Activated naive CD4-positive, alpha-beta T cell treated with Interleukin-2 at 50 U/mL for 16 hours (primary cell): ENCODE measurements around the gene GRPEL1.

Experiments
- DNase-seq: peaks from one replicate; pipeline ENCODE4 v3.0.0-alpha.2; 2020

The GRPEL1 gene

GRCh38 chr4:7062816-7063215 lies 5.0 kb downstream of the GRPEL1 start:
- no peak for DNase-seq

DNA sequence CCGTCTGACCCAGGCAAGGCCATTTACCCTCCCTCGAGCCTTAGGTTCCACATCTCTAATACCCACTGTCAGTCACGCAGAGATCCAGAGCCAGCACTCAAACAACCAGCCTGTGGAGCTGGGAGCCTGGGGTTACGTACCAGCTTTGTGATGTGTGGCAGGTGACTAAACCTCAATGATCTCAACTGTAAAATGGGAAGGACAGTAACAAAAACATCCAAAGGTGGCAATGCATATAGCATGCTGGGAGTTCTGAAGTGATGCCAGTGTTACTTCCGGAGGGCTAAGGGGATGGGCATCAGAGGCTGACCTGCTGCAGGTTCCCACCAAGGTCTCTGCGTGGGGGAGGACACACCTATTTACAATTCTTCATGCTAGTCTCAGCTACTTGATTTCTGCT lies 6.0 kb downstream of the GRPEL1 start:
- no peak for DNase-seq

- DNase-seq, result no peak
Observed at GRCh38 chr4:7060346-7061150, 7.3 kb downstream of the GRPEL1 start.

DNA sequence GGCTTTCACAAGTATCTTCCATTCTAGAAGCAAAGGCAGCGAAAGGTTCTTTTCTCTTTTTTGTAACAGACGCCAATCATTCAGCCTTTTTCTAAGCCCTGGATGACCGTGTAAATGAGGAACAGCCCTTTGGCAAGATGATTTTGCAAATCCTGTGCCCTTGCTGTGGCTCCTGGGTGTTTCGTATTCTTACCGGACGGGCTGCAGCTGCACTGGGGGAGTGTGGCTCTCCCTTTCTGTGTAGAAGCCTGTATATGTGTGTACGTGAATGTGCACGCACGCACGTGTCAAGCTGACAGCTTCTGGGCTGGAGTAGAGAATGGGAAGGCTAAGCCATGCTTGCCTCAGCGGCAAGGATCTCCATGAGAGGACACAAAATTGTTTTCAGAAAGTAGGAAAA lies 8.2 kb downstream of the GRPEL1 start:
- no peak for DNase-seq

- no peak for DNase-seq
Observed at GRCh38 chr4:7058792-7059191, 9.1 kb downstream of the GRPEL1 start.

DNA sequence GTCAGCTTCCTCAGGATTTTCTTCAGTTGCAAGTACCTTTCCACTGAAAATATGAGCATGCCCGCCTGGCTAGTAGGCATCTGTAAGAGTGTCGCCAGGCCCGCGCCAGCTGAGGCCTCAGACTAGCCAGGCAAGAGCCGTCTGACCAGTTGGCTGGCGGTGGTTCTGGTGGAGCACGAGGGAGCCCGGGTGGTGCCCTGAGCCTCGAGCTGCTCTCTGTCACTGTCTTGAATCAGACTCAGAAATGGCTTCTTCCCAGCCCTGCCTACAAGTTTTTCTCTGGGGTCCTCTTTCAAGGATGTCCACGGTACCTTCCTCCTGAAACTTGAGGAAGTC lies 11.9 kb downstream of the GRPEL1 start:
- DNase-seq, result no peak

GRCh38 chr4:7055111-7055989 lies 12.5 kb downstream of the GRPEL1 start:
- no peak for DNase-seq

- no peak for DNase-seq
Observed at GRCh38 chr4:7054106-7054880, 13.6 kb downstream of the GRPEL1 start.

DNA sequence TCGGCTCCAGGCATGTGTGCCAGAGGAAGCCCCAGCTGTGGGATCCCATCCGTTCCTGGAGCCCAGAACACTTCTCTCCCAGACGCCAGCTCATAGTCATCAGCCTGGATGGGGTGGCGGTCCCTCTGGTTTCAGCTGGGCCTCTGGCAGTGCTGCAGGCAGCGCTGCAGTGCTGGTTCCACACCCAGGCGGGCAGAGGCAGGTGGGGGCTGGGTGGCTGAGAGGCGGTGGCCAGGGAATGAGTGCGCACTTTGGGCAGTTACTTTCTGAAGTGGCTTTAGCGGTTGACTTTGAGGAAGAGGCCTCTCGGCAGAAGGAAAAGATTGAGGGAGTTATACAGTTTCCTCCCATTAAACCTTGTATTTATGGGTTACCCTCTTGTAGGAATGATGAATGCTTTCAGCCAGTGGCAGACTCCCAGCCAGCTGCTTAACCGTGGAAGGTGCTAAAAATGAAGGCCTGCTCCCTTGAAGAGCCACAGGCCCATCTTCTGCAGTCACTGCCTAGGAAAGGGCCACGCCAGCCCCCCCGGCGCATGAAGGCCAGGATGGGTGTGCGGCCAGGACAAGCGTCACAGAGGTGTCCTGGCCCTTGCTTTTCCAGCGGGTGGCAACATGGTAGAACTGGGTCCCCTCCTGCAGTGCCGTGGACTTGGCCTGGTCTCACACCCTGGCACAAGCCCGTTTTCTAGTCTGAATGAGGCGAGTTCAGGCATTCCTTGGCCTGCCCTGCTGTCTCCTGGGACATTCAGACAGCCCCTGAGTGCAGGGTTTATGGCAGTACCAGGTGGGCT lies 14.7 kb downstream of the GRPEL1 start:
- no peak for DNase-seq

DNA sequence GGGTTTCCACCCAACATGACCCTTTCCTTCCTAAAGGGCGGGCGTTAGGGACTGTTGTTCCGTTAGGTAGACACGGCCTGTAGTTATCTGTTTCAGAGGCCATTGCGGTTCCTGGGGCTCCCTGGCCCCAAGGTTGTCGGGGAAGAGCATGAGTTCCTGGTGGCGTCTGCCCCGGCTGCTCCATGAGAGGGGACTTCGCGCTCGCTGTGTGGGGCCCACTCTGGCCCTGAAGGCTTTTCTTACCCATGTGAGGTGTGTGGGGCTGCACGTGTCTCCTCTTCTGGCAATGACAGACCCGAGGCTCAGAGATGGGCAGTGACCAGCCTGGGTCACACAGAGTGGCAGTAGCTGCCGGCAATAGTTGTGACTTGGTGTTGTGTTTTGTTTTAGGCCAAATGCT lies 15.6 kb downstream of the GRPEL1 start:
- DNase-seq, result no peak

DNA sequence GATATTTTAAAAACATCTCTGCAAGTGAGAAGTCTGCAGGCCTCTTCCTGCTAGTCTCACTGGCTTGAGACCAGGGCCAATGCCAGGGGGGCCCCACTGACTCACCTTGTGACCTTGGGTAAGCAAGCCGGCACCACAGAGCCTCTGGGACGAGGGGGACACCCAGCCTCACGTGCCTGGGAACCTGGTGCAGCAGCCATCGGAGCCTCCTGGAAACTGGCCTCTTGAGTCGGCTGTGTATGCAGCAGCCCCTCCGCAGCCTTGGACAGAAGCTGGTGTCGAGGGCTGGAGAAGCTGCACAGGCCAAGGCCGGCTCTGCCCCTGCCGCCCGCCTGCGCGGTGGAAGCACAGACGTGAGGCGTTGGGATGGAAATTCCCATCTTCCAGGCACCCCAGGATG lies 16.0 kb downstream of the GRPEL1 start:
- DNase-seq, result no peak

DNA sequence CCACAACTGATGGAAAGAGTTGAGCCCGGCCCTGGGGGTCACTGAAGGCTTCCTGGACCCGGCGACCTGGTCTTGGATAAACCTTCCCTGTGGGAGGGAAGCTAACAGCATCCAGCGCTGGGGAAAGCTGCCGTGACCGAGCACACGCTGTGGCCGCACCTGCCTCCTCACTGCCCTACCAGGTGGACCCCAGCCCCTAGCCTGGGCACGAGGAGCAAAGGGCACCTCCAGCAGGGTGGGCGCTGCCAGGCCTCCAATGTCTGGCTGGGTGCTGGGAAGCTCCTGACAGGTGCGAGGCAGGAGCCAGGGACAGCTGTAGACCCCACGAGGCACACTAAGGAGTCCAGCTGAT lies 16.7 kb downstream of the GRPEL1 start:
- no peak for DNase-seq

- DNase-seq, result no peak
Observed at GRCh38 chr4:7050481-7051143, 17.3 kb downstream of the GRPEL1 start.

DNA sequence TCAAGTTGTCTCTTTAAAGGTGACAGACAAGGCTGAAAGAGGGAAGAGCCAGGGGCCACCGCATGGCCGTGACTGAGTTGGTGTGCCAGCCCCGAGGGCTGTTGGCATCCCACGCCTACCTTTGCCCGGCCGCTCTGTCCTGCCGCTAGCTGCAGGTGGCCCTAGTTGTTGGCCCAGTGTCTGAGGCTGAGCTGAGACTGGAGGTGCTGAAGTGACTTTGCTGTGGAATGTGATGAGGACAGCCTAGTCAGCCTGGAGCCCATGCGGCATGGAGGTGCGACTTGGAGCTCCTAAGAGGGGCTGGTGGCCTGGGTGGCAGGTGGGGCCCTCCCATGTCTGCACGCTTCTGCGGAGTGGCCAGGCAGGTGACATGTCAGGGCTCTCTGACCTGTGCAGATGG lies 18.1 kb downstream of the GRPEL1 start:
- DNase-seq, result no peak

DNA sequence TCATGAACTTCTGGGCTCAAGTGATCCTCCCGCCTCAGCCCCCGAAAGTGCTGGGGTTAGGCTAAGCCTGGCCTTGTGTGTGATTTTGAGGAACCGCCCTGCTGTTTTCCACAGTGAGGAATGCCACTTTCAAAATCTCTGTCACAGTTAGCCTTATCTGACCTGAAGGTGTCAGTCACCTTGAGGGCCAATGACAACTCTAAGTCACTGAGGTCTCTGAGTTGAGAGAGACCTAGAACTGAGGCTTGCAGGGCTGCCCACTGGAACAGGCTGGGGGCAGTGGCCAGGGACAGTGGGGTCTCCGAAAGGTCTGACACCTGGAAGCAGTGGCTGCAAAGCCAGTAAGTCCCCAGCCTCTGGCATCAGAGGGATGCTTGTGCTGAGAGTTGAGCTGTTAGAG lies 18.6 kb downstream of the GRPEL1 start:
- no peak for DNase-seq

GRCh38 chr4:7048642-7049041 lies 19.2 kb downstream of the GRPEL1 start:
- no peak for DNase-seq

- DNase-seq, result no peak
Observed at GRCh38 chr4:7046971-7047370, 20.9 kb downstream of the GRPEL1 start.

DNA sequence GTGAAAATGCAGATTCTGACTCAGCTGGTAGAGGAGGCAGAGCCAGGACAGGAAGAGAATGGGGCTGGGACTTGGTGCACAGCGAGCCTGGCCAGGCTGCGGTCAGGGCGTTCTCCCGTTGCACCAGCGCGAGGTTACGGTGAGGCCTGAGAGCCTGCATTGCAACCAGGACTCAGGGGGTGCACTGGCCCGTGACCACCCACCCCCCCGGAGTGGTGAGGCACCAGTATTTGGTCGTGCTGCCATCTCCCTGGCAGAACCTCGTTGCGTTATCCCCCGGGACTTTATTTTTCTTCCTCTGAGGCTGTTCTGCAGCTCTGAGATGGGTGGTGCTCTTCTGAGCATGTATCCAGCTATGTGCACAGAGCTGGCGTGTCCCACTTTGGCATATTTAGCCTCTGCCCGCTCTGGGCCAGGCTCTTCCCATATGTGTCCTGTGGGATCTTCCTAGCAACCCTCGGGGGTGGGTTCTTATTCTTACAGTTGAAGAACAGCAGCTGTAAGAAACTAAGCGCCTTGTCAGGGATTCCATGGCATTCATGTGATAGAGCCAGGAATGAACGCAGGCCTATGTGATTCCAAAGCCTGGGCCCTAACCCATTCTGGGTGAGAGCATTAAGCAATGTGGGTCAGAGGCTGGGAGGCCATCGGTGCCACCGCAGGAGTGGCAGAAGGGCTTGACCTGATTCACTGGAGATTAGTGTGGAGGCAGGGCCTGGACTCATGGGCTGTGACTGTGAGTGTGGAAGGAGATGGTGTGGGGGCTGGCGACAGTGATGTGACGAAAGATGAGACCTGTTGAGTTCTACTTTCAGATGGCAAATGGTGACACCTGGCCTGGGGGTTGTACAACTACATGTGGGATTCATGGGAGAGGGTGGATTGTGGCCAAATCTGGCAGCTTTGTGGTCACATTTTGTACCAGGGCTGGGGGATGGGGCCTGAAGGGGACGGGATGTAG lies 21.6 kb downstream of the GRPEL1 start:
- no peak for DNase-seq

DNA sequence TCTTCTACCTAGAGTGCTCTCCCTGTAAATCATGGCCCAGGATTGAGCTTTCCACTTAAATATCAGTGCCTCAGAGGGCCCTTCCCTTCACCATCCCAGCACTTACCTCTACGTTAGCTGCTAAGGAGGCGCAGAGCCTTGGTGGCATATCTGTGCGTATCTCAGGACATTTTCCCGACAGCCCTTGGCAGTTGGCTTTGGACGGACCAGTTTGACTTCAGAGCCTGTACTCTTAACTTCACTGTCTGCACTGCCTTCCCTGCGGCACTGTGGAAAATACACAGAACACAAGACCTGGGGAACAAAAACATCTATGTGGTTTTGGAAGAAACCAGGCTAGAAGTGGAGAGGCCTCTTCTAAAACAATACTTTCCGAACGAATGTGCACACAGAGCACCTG lies 22.3 kb downstream of the GRPEL1 start:
- DNase-seq, result no peak

- no peak for DNase-seq
Observed at GRCh38 chr4:7044137-7044930, 23.5 kb downstream of the GRPEL1 start.
